DOHH2 (cell line): ENCODE results near the gene C12orf57.

Experiments used
- EZH2phosphoT487 ChIP-seq: fragments of 200-600 bp; sonication (generic); IDR thresholded peaks from 2 replicates; pipeline ENCODE4 v1.6.1; 2017; ENCODE audit warnings: borderline replicate concordance, mild to moderate bottlenecking, antibody characterized with exemption, low read length, moderate library complexity, mixed read lengths
- TF ChIP-seq, protein P1 (sequence below): fragments of 200-600 bp; sonication (generic); IDR thresholded peaks from one replicate; pipeline ENCODE4 v1.5.1; 2014; ENCODE audit warnings: antibody characterized with exemption, mild to moderate bottlenecking, low read depth, low read length; ENCODE audit not compliant: poor library complexity, severe bottlenecking

DNA sequence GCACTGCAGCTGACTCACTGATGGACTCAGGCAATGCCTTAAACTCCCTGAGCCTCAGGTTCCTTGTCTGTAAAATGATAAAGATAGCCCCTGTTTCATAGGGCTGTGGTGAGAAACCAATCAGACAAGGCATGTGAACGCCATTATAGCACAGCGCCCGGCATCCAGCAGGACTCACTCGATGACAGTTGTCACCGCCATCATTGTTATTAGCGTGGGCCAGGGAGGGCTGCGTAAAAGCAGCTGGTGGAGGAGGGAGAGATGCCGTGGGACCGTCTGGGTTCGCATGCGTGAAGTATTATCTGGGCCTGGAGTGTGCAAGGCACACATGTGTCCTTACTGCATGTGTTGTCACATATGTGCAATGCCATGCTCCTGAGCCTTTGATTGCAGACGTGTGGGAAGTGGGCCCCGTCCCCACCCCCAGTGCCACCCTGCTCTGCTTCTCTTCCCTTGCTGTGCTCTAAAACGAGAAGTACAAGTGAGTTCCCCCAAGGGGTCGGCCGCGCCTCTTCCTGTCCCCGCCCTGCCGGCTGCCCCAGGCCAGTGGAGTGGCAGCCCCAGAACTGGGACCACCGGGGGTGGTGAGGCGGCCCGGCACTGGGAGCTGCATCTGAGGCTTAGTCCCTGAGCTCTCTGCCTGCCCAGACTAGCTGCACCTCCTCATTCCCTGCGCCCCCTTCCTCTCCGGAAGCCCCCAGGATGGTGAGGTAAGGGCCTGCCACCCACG is 7.2 kb downstream of the C12orf57 start, which contains the start of gene PTPN6:
- TF ChIP-seq, protein P1, sequence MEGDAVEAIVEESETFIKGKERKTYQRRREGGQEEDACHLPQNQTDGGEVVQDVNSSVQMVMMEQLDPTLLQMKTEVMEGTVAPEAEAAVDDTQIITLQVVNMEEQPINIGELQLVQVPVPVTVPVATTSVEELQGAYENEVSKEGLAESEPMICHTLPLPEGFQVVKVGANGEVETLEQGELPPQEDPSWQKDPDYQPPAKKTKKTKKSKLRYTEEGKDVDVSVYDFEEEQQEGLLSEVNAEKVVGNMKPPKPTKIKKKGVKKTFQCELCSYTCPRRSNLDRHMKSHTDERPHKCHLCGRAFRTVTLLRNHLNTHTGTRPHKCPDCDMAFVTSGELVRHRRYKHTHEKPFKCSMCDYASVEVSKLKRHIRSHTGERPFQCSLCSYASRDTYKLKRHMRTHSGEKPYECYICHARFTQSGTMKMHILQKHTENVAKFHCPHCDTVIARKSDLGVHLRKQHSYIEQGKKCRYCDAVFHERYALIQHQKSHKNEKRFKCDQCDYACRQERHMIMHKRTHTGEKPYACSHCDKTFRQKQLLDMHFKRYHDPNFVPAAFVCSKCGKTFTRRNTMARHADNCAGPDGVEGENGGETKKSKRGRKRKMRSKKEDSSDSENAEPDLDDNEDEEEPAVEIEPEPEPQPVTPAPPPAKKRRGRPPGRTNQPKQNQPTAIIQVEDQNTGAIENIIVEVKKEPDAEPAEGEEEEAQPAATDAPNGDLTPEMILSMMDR: no peak
- TF ChIP-seq EZH2phosphoT487: no peak
